Upper lobe of right lung (tissue), 1 donor: ENCODE data around the gene EPB41L4B. TPM values are rescaled to one million over a fixed set of nuclear protein-coding genes. Genes with fewer than 3 reads are reported as not detected.

Experiments used
- ATAC-seq: fragments of 200-7000 bp; cut with Tn5 transposase; one replicate; pipeline ENCODE4 v1.9.1; 2020; ENCODE audit warnings: mild to moderate bottlenecking, moderate library complexity
- DNase-seq: peaks from one replicate; pipeline ENCODE4 v3.0.0-alpha.2; 2020
- H3K27ac ChIP-seq: fragments of 200-600 bp; one replicate; pipeline ENCODE4 v1.8.0; 2022
- H3K27me3 ChIP-seq: fragments of 200-600 bp; one replicate; pipeline ENCODE4 v1.8.0; 2022; ENCODE audit warnings: mild to moderate bottlenecking
- H3K36me3 ChIP-seq: fragments of 200-600 bp; one replicate; pipeline ENCODE4 v1.8.0; 2022
- H3K4me1 ChIP-seq: fragments of 200-600 bp; one replicate; pipeline ENCODE4 v1.8.0; 2022
- H3K4me3 ChIP-seq: fragments of 200-600 bp; one replicate; pipeline ENCODE4 v1.8.0; 2022; ENCODE audit warnings: mild to moderate bottlenecking
- H3K9me3 ChIP-seq: fragments of 200-600 bp; one replicate; pipeline ENCODE4 v1.8.0; 2022
- CTCF ChIP-seq: fragments of 200-600 bp; IDR thresholded peaks from one replicate; pipeline ENCODE4 v1.8.0; 2022; ENCODE audit warnings: antibody characterized with exemption
- intact Hi-C: fragments of 100-400 bp; cut with DNase I; formaldehyde crosslinking; loops from one replicate; pipeline ENCODE4 v1.11.0; 2022
- total RNA-seq: library from RNA; stranded (reverse); fragmentation: NEBNext Ultra II Directional; extraction: Animal tissue kit (Norgen Biotek cat#: 25700); gene quantifications from one replicate; pipeline ENCODE4 v1.2.1, GENCODE V29; 2021
- donor health status: DM: no; HTN: yes; CAD: no; lungs with severe emphysema.

EPB41L4B gene
- total RNA-seq, 1 donor from 2014 or later = 10.1 TPM

GRCh38 chr9:109319626-109320241 lies 1.1 kb downstream of the EPB41L4B start:
- Histone ChIP-seq H3K27ac (no peak overlapping the region), H3K9me3 (no peaks in the 10 kb centered on the region), H3K4me3 (peak overlapping the region; percentile 48), H3K4me1 (peaks cover 7% of the 10 kb centered on the region), H3K36me3 (no peaks in the 10 kb centered on the region), H3K27me3 (peaks cover 16% of the 10 kb centered on the region)
- DNase-seq (peak; percentile 71), ATAC-seq (no peak)
- intact Hi-C loops = no loop called here
- no peak for TF ChIP-seq CTCF

- ATAC-seq (peak; percentile 24), DNase-seq (peak; percentile 74)
- Histone ChIP-seq H3K27ac (no peak overlapping the region), H3K4me3 (peak overlapping the region; percentile 48), H3K4me1 (peaks cover 7% of the 10 kb centered on the region), H3K36me3 (no peaks in the 10 kb centered on the region), H3K9me3 (no peaks in the 10 kb centered on the region), H3K27me3 (peaks cover 16% of the 10 kb centered on the region)
- intact Hi-C loops = no loop called here
- TF ChIP-seq CTCF = no peak
Measured at GRCh38 chr9:109319017-109319625, 1.7 kb downstream of the EPB41L4B start.

GRCh38 chr9:109317979-109318741 lies 2.7 kb downstream of the EPB41L4B start:
- H3K36me3 ChIP-seq = no peaks in the 10 kb centered on the region
- H3K4me3 ChIP-seq = no peak overlapping the region
- H3K9me3 ChIP-seq = no peaks in the 10 kb centered on the region
- no peak overlapping the region for H3K27ac ChIP-seq
- DNase-seq (no peak), ATAC-seq (no peak)
- intact Hi-C loops = no loop called here
- H3K27me3 ChIP-seq = peaks cover 16% of the 10 kb centered on the region
- H3K4me1 ChIP-seq = peaks cover 7% of the 10 kb centered on the region
- no peak for TF ChIP-seq CTCF

GRCh38 chr9:109317311-109317978 lies 3.4 kb downstream of the EPB41L4B start:
- Histone ChIP-seq H3K9me3 (no peaks in the 10 kb centered on the region), H3K4me3 (no peak overlapping the region), H3K36me3 (no peaks in the 10 kb centered on the region), H3K27ac (no peak overlapping the region), H3K4me1 (peaks cover 7% of the 10 kb centered on the region), H3K27me3 (peaks cover 16% of the 10 kb centered on the region)
- ATAC-seq (no peak), DNase-seq (no peak)
- no peak for TF ChIP-seq CTCF
- intact Hi-C loops = no loop called here

- Histone ChIP-seq H3K9me3 (no peaks in the 10 kb centered on the region), H3K27ac (no peak overlapping the region), H3K4me3 (no peak overlapping the region), H3K27me3 (peaks cover 16% of the 10 kb centered on the region), H3K36me3 (no peaks in the 10 kb centered on the region), H3K4me1 (peaks cover 4% of the 10 kb centered on the region)
- DNase-seq = peak; percentile 90
- peak; percentile 87 for ATAC-seq
- intact Hi-C loops = no loop called here
- no peak for TF ChIP-seq CTCF
Measured at GRCh38 chr9:109316207-109316640, 4.6 kb downstream of the EPB41L4B start.
